Transverse colon (tissue), 4 donors: ENCODE data around the gene ARHGEF25. TPM values are rescaled to one million over a fixed set of nuclear protein-coding genes. Genes with fewer than 3 reads are reported as not detected.

Source experiments
- total RNA-seq, 4 donors: library from RNA; depleted of rRNA; stranded (reverse); fragments of >200 nt; gene quantifications; one replicate each; pipeline ENCODE4 v1.1.0, GENCODE V29; 2016

ARHGEF25 gene
- total RNA-seq, 4 donors from 2014 or later = 6.6 to 35.9 (median 15.3) TPM

Other genes starting within 250 kb of the ARHGEF25 start
- 10 to 100 TPM; 26.3 to 56.9 (median 33.3) TPM for gene R3HDM2, start 180.4 kb upstream of the ARHGEF25 start, total RNA-seq
- gene INHBC, start 176.7 kb upstream of the ARHGEF25 start, total RNA-seq = not detected
- not detected for gene INHBE, start 156.1 kb upstream of the ARHGEF25 start, total RNA-seq
- gene GLI1, start 151.7 kb upstream of the ARHGEF25 start, total RNA-seq = 1 to 10 TPM in 1 of 4 donors, under 1 TPM in 2, not detected in 1; 0.41 to 1.2 (median 0.79) TPM
- gene ARHGAP9, start 131.6 kb upstream of the ARHGEF25 start, total RNA-seq = 10 to 100 TPM in 3 of 4 donors, not detected in 1; 11.7 to 87.2 (median 27.3) TPM
- gene MARS1, start 123.4 kb upstream of the ARHGEF25 start, total RNA-seq = 100 to 1,000 TPM in 2 of 4 donors, 10 to 100 TPM in 2; 39.0 to 184 (median 103) TPM
- 100 to 1,000 TPM in 2 of 4 donors, 10 to 100 TPM in 2; 27.6 to 338 (median 67.6) TPM for gene DDIT3, start 90.9 kb upstream of the ARHGEF25 start, total RNA-seq
- gene MBD6, start 88.6 kb upstream of the ARHGEF25 start, total RNA-seq = 100 to 1,000 TPM in 1 of 4 donors, 10 to 100 TPM in 3; 36.6 to 155 (median 51.0) TPM
- 100 to 1,000 TPM; 154 to 344 (median 175) TPM for gene DCTN2, start 64.2 kb upstream of the ARHGEF25 start, total RNA-seq
- gene KIF5A, start 61.4 kb upstream of the ARHGEF25 start, total RNA-seq = 1 to 10 TPM; 1.3 to 6.2 (median 1.6) TPM
- gene PIP4K2C, start 20.2 kb upstream of the ARHGEF25 start, total RNA-seq = 100 to 1,000 TPM in 1 of 4 donors, 10 to 100 TPM in 3; 38.4 to 308 (median 45.8) TPM
- 10 to 100 TPM in 1 of 4 donors, 1 to 10 TPM in 3; 8.0 to 10.9 (median 9.6) TPM for gene DTX3, start 6.6 kb upstream of the ARHGEF25 start, total RNA-seq
- 1 to 10 TPM in 2 of 4 donors, under 1 TPM in 1, not detected in 1; 0.68 to 6.4 (median 2.1) TPM for gene B4GALNT1, start 21.8 kb downstream of the ARHGEF25 start, total RNA-seq
- 100 to 1,000 TPM; 187 to 362 (median 249) TPM for gene OS9, start 82.7 kb downstream of the ARHGEF25 start, total RNA-seq
- 100 to 1,000 TPM in 1 of 4 donors, 1 to 10 TPM in 3; 1.2 to 125 (median 5.6) TPM for gene AGAP2, start 127.3 kb downstream of the ARHGEF25 start, total RNA-seq
- 10 to 100 TPM; 20.6 to 73.3 (median 42.8) TPM for gene TSPAN31, start 133.6 kb downstream of the ARHGEF25 start, total RNA-seq
- gene CDK4, start 140.9 kb downstream of the ARHGEF25 start, total RNA-seq = 100 to 1,000 TPM in 1 of 4 donors, 10 to 100 TPM in 3; 20.9 to 194 (median 47.8) TPM
- 10 to 100 TPM in 2 of 4 donors, 1 to 10 TPM in 2; 1.5 to 24.1 (median 9.5) TPM for gene MARCHF9, start 143.7 kb downstream of the ARHGEF25 start, total RNA-seq
- gene CYP27B1, start 155.6 kb downstream of the ARHGEF25 start, total RNA-seq = 1 to 10 TPM in 2 of 4 donors, under 1 TPM in 1, not detected in 1; 0.40 to 2.5 (median 2.3) TPM
- 1 to 10 TPM; 4.1 to 7.1 (median 4.5) TPM for gene METTL1, start 160.7 kb downstream of the ARHGEF25 start, total RNA-seq
- 1 to 10 TPM; 1.9 to 6.7 (median 4.3) TPM for gene EEF1AKMT3, start 161.2 kb downstream of the ARHGEF25 start, total RNA-seq
- 10 to 100 TPM in 3 of 4 donors, 1 to 10 TPM in 1; 1.4 to 23.2 (median 18.9) TPM for gene TSFM, start 171.4 kb downstream of the ARHGEF25 start, total RNA-seq
- gene AVIL, start 207.3 kb downstream of the ARHGEF25 start, total RNA-seq = 10 to 100 TPM in 2 of 4 donors, 1 to 10 TPM in 2; 3.0 to 21.1 (median 9.1) TPM
- gene CTDSP2, start 235.3 kb downstream of the ARHGEF25 start, total RNA-seq = 100 to 1,000 TPM; 174 to 268 (median 231) TPM